HepG2 (cell line): ENCODE data around the gene RPS23. TPM values are rescaled to one million over a fixed set of nuclear protein-coding genes. Genes with fewer than 3 reads are reported as not detected.
A peak's percentile ranks its signal among the peaks of the same experiment; 100 is the strongest.

ENCODE experiments used
- AGO2 ChIP-seq: fragments of 200-400 bp; formaldehyde crosslinking; optimal IDR thresholded peaks from 2 replicates; pipeline ENCODE3; 2017; ENCODE audit warnings: mild to moderate bottlenecking, low read depth, low read length, moderate library complexity
- BRCA1 ChIP-seq: sonication (generic); formaldehyde crosslinking; IDR thresholded peaks from 2 replicates; pipeline ENCODE4 v1.4.0; 2020; ENCODE audit warnings: missing genetic modification reagents
- FOXP4 ChIP-seq: sonication (generic); formaldehyde crosslinking; IDR thresholded peaks from 2 replicates; pipeline ENCODE4 v1.4.0; 2020; ENCODE audit warnings: missing genetic modification reagents
- KDM3A ChIP-seq: IDR thresholded peaks from 2 replicates; pipeline ENCODE4 v1.6.1; 2018; ENCODE audit warnings: low read depth, missing compliant biosample characterization
- MBNL3 ChIP-seq: fragments of 250-450 bp; sonication (Bioruptor Pico); conservative IDR thresholded peaks from 2 replicates; pipeline ENCODE4 v1.8.0; 2022; ENCODE audit warnings: mild to moderate bottlenecking, inconsistent platforms
- MEIS2 ChIP-seq: sonication (generic); formaldehyde crosslinking; IDR thresholded peaks from 2 replicates; pipeline ENCODE4 v1.9.0; 2021; ENCODE audit warnings: mild to moderate bottlenecking, missing genetic modification reagents
- MZF1 ChIP-seq: sonication (generic); formaldehyde crosslinking; IDR thresholded peaks from 2 replicates; pipeline ENCODE4 v1.8.1; 2023; ENCODE audit warnings: mild to moderate bottlenecking, missing genetic modification reagents, borderline replicate concordance
- NFKBIZ ChIP-seq: IDR thresholded peaks from 2 replicates; pipeline ENCODE4 v1.6.1; 2018; ENCODE audit warnings: missing genetic modification reagents, missing compliant biosample characterization
- POLR2G ChIP-seq: fragments of 200-400 bp; formaldehyde crosslinking; IDR thresholded peaks from 2 replicates; pipeline ENCODE4 v1.6.1; 2018; ENCODE audit warnings: mild to moderate bottlenecking, low read depth, low read length, moderate library complexity
- RAD21 ChIP-seq: fragments of 450-650 bp; formaldehyde crosslinking; IDR thresholded peaks from 2 replicates; pipeline ENCODE4 v1.5.0; 2020; ENCODE audit warnings: mild to moderate bottlenecking
- SOX6 ChIP-seq, 2 experiments: fragments of 450-650 bp in 1 of 2; sonication (generic) in 1 of 2; formaldehyde crosslinking in 1 of 2; IDR thresholded peaks; 2 replicates each; pipeline versions ENCODE4 v1.4.0 to v1.6.1; 2017 to 2020; ENCODE audit warnings: antibody characterized with exemption in 1 of 2, mild to moderate bottlenecking in 1 of 2, missing genetic modification reagents in 1 of 2
- TERF1 ChIP-seq: sonication (generic); formaldehyde crosslinking; IDR thresholded peaks from 2 replicates; pipeline ENCODE4 v1.8.0; 2022; ENCODE audit warnings: mild to moderate bottlenecking, missing genetic modification reagents, moderate library complexity
- USF2 ChIP-seq, 2 experiments: sonication (generic) in 1 of 2; formaldehyde crosslinking in 1 of 2; IDR thresholded peaks; 2 replicates each; pipeline versions ENCODE4 v1.5.1 to v1.6.1; 2011 to 2020; ENCODE audit warnings: borderline replicate concordance in 1 of 2, low read depth in 1 of 2, low read length in 1 of 2, mild to moderate bottlenecking in 1 of 2, missing genetic modification reagents in 1 of 2, moderate library complexity in 1 of 2
- YY1 ChIP-seq: IDR thresholded peaks from 2 replicates; pipeline ENCODE4 v1.6.1; 2011; ENCODE audit warnings: low read length, low read depth, moderate library complexity, mild to moderate bottlenecking; ENCODE audit not compliant: insufficient read depth, insufficient replicate concordance
- ZNF317 ChIP-seq: sonication (generic); formaldehyde crosslinking; IDR thresholded peaks from 2 replicates; pipeline ENCODE4 v1.5.0; 2020; ENCODE audit warnings: mild to moderate bottlenecking, missing genetic modification reagents
- ZNF619 ChIP-seq: sonication (generic); formaldehyde crosslinking; IDR thresholded peaks from 2 replicates; pipeline ENCODE4 v1.4.0; 2020; ENCODE audit warnings: mild to moderate bottlenecking, missing genetic modification reagents
- ZNF687 ChIP-seq: sonication (generic); formaldehyde crosslinking; IDR thresholded peaks from 2 replicates; pipeline ENCODE4 v1.5.1; 2020; ENCODE audit warnings: mild to moderate bottlenecking, missing genetic modification reagents, moderate library complexity
- ZNF766 ChIP-seq: sonication (generic); formaldehyde crosslinking; IDR thresholded peaks from 2 replicates; pipeline ENCODE4 v1.5.0; 2020; ENCODE audit warnings: missing genetic modification reagents, borderline replicate concordance
- ZNF775 ChIP-seq: sonication (generic); formaldehyde crosslinking; IDR thresholded peaks from 2 replicates; pipeline ENCODE4 v1.4.0; 2020; ENCODE audit warnings: missing genetic modification reagents, mild to moderate bottlenecking, moderate library complexity, borderline replicate concordance
- polyA plus RNA-seq, 8 experiments: library from polyadenylated mRNA; depleted of rRNA in 3 of 8; stranded (reverse) in 7 of 8; unstranded in 1 of 8; fragments of >200 nt; fragmentation: Illumina TruSeq in 4 of 8; extraction: Trizol in 4 of 8; gene quantifications; 2 replicates each; pipeline versions ENCODE4 v1.2.1 to v1.2.3, GENCODE V29; 2011 to 2016; ENCODE audit warnings: low read depth in 4 of 8, missing spikeins in 1 of 8, mixed read lengths in 1 of 8; ENCODE audit not compliant: insufficient read depth in 1 of 8
- total RNA-seq, 5 experiments: library from RNA; depleted of rRNA; stranded (reverse); fragments of >200 nt; fragmentation: Illumina TruSeq; extraction: Trizol; gene quantifications; 2 replicates each; pipeline ENCODE4 v1.2.3, GENCODE V29; 2016; ENCODE audit warnings: low read depth in 1 of 5

The RPS23 gene
- total and polyA plus RNA-seq, 2 of the 13 experiments (the other 11 are each of a cell fraction or from before 2014, with no cell fraction given): 3,088 to 3,235 TPM

GRCh38 chr5:82277987-82278710 is at the start of gene RPS23 (continued):
- TF ChIP-seq AGO2: peak; percentile 88
- 0 out of 2 replicates have a peak, but pooled peaks have one; percentile 46 for TF ChIP-seq ZNF766 (CRISPR knock-in tag)
- TF ChIP-seq ZNF619: no peak
- peak; percentile 43; the same call in 1 of the 2 replicates for TF ChIP-seq MZF1 (CRISPR knock-in tag)
- TF ChIP-seq TERF1 (CRISPR knock-in tag): no peak
- TF ChIP-seq FOXP4 (CRISPR knock-in tag): peak; percentile 20; the same call in 1 of the 2 replicates
- peak; percentile 59; the same call in 1 of the 2 replicates for TF ChIP-seq BRCA1 (CRISPR knock-in tag)
- TF ChIP-seq RAD21 (CRISPR knock-in tag): no peak
- no peak for TF ChIP-seq MBNL3 (CRISPR knock-in tag)
- no peak for TF ChIP-seq NFKBIZ (CRISPR knock-in tag)
- peak; percentile 91 for TF ChIP-seq ZNF687 (CRISPR knock-in tag)
- 0 out of 2 replicates have a peak, but pooled peaks have one; percentile 32 for TF ChIP-seq ZNF317 (CRISPR knock-in tag)
- no peak for TF ChIP-seq ZNF775
- TF ChIP-seq KDM3A: no peak; the same call in 1 of the 2 replicates
- peak; percentile 33 for TF ChIP-seq YY1
- TF ChIP-seq SOX6 (IDR thresholded peaks at IDR 0.05): no peak
- peak; percentile 0; the same call in 1 of the 2 replicates for TF ChIP-seq SOX6 (CRISPR knock-in tag; IDR thresholded peaks at IDR 0.05)
- TF ChIP-seq POLR2G: peak; percentile 98
- peak; percentile 63 for TF ChIP-seq MEIS2
- no peak for TF ChIP-seq USF2 (IDR thresholded peaks at IDR 0.05; ENCODE audit: low read depth, low read length)
- TF ChIP-seq USF2 (CRISPR knock-in tag; IDR thresholded peaks at IDR 0.05; ENCODE audit: borderline replicate concordance): no peak
